Muscle of leg (tissue), 11 donors: ENCODE measurements around the gene ARHGAP40. TPM values are rescaled to one million over a fixed set of nuclear protein-coding genes. Genes with fewer than 3 reads are reported as not detected.

ENCODE experiments used
- DNase-seq: peaks from one replicate; pipeline ENCODE4 v3.0.0; 2013
- H3K27ac ChIP-seq: one replicate; pipeline ENCODE4 v1.5.1; 2013; ENCODE audit warnings: mild to moderate bottlenecking, low read length, control low read depth
- H3K27me3 ChIP-seq: one replicate; pipeline ENCODE4 v1.6.1; 2013; ENCODE audit warnings: low read length; ENCODE audit not compliant: control insufficient read depth, insufficient read depth
- H3K36me3 ChIP-seq: one replicate; pipeline ENCODE4 v1.6.1; 2013; ENCODE audit warnings: low read length; ENCODE audit not compliant: control insufficient read depth, insufficient read depth
- H3K4me1 ChIP-seq: one replicate; pipeline ENCODE4 v1.6.1; 2013; ENCODE audit warnings: low read length; ENCODE audit not compliant: control insufficient read depth, insufficient read depth
- H3K4me3 ChIP-seq: one replicate; pipeline ENCODE4 v1.5.1; 2013; ENCODE audit warnings: low read length, control low read depth
- H3K9me3 ChIP-seq: replicated peaks from 2 replicates; pipeline ENCODE4 v1.6.1; 2013; ENCODE audit warnings: low read depth, low read length; ENCODE audit not compliant: control insufficient read depth
- WGBS: methylation state at CpG from one replicate; pipeline ENCODE4 v1.1.5; 2013; ENCODE audit warnings: missing lambda C conversion rate; ENCODE audit not compliant: insufficient coverage; 5-methylcytosine and 5-hydroxymethylcytosine counted together
- polyA plus RNA-seq, 8 donors: library from polyadenylated mRNA; unstranded; fragments of 120-200 nt; gene quantifications; one replicate each; pipeline versions ENCODE4 v1.2.1 to v1.2.3, GENCODE V29; 2013; ENCODE audit warnings: inconsistent platforms in 1 of 8, low replicate concordance in 1 of 8; ENCODE audit not compliant: insufficient read length in 8 of 8, insufficient read depth in 1 of 8
- total RNA-seq: library from RNA; stranded (reverse); fragments of 120-200 nt; gene quantifications from one replicate; pipeline ENCODE4 v1.2.4, GENCODE V29; 2013

Gene ARHGAP40
- total and polyA plus RNA-seq, 9 donors, result under 0.01 to 0.86 (median 0.10) TPM; not detected in 4

DNA sequence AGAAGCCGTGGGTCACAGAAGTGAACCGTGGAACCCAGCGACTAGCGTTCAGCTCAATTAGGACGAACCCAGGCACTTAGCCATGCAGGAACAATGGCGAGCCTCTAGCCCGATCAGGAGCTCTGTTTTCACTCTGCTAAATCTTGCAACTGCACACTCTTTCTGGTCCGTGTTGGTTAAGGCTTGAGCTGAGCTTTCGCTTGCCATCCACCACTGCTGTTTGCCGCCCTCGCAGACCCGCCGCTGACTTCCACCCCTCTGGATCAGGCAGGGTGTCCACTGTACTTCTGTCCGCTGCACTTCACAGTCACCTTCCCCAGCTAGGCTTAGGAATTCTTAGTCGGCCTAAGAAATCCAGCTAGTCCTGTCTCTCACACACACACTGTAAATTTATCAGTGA is 96.9 kb downstream of the ARHGAP40 start:
- DNase-seq, result no peak
- no peaks in the 10 kb centered on the region for H3K4me1 ChIP-seq
- H3K27me3 ChIP-seq, result peaks cover 18% of the 10 kb centered on the region
- H3K36me3 ChIP-seq, result no peaks in the 10 kb centered on the region
- no peak overlapping the region for H3K4me3 ChIP-seq
- WGBS, result 74% methylated on average over 15 of the region's 15 CpGs
- no peak overlapping the region for H3K27ac ChIP-seq
- H3K9me3 ChIP-seq, result no peaks in the 10 kb centered on the region

GRCh38 chr20:38700141-38700540 is 98.5 kb downstream of the ARHGAP40 start:
- 32% methylated on average over 2 of the region's 4 CpGs for WGBS
- no peak overlapping the region for H3K27ac ChIP-seq
- H3K4me1 ChIP-seq, result no peaks in the 10 kb centered on the region

More at GRCh38 chr20:38700141-38700540, 98.5 kb downstream of the ARHGAP40 start:
- no peaks in the 10 kb centered on the region for H3K36me3 ChIP-seq
- DNase-seq, result no peak
- no peaks in the 10 kb centered on the region for H3K9me3 ChIP-seq
- peaks cover 19% of the 10 kb centered on the region for H3K27me3 ChIP-seq
- H3K4me3 ChIP-seq, result no peak overlapping the region

Other genes with a start within 250 kb of the ARHGAP40 start
- 11.4 TPM for gene SNHG17, start 166.5 kb upstream of the ARHGAP40 start, total RNA-seq
- 10 to 100 TPM; 18.0 to 35.0 (median 22.7) TPM for gene SNHG17, start 166.5 kb upstream of the ARHGAP40 start, polyA plus RNA-seq
- gene RALGAPB, start 129.0 kb upstream of the ARHGAP40 start, total RNA-seq, result 16.4 TPM
- gene RALGAPB, start 129.0 kb upstream of the ARHGAP40 start, polyA plus RNA-seq, result 10 to 100 TPM; 16.9 to 23.6 (median 18.2) TPM
- gene ADIG, start 20.6 kb upstream of the ARHGAP40 start, total RNA-seq, result not detected
- not detected for gene ADIG, start 20.6 kb upstream of the ARHGAP40 start, polyA plus RNA-seq
- gene SLC32A1, start 122.7 kb downstream of the ARHGAP40 start, total RNA-seq, result not detected
- gene SLC32A1, start 122.7 kb downstream of the ARHGAP40 start, polyA plus RNA-seq, result under 1 TPM in 2 of 8 donors, not detected in 6; 0.04 to 0.05 TPM
- gene ACTR5, start 146.7 kb downstream of the ARHGAP40 start, total RNA-seq, result 6.3 TPM
- 1 to 10 TPM; 5.3 to 6.7 (median 6.0) TPM for gene ACTR5, start 146.7 kb downstream of the ARHGAP40 start, polyA plus RNA-seq
- 5.5 TPM for gene PPP1R16B, start 203.9 kb downstream of the ARHGAP40 start, total RNA-seq
- 1 to 10 TPM; 4.0 to 5.9 (median 4.9) TPM for gene PPP1R16B, start 203.9 kb downstream of the ARHGAP40 start, polyA plus RNA-seq